Ishikawa (cell line): ENCODE data around the gene BEGAIN.

Source experiments
- CEBPB ChIP-seq: IDR thresholded peaks from 2 replicates; pipeline ENCODE4 v1.6.1; 2012
- TF ChIP-seq, protein P1 (sequence below): IDR thresholded peaks from 2 replicates; pipeline ENCODE4 v1.6.1; 2012

DNA sequence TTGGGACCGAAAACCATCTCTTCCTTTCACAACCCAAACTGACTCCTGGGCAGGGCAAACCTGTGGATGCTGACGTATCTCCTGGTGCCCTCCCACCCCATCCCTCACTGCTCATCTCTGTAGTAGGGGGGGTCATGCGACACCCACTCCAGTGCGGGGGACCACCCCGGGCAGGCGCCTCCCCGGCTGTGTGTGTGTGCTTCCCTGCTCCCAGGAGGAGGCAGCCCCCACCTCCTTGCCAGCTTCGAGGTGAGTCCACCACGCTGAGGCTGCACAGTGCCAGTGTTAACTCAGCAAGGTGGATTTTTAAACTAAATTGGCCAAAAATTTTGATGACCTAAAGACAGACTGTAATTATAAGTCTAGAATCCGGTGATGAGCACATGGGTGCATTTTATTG, 46.2 kb upstream of the BEGAIN start:
- TF ChIP-seq CEBPB, result no peak
- TF ChIP-seq, protein P1, sequence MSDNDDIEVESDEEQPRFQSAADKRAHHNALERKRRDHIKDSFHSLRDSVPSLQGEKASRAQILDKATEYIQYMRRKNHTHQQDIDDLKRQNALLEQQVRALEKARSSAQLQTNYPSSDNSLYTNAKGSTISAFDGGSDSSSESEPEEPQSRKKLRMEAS, result no peak
